Esophagus muscularis mucosa (tissue), 4 donors: ENCODE measurements around the gene COPA. TPM values are rescaled to one million over a fixed set of nuclear protein-coding genes. Genes with fewer than 3 reads are reported as not detected.

Source experiments
- DNase-seq: peaks from one replicate; pipeline ENCODE4 v3.0.0-alpha.2; 2017; ENCODE audit errors: extremely low spot score
- H3K27ac ChIP-seq, 4 donors: fragments of 200-600 bp; sonication (generic); replicated peaks in 1 of 4; 1 replicate in 3 of 4; 2 replicates in 1 of 4; pipeline ENCODE4 v1.5.1; 2016 to 2019; ENCODE audit warnings: mild to moderate bottlenecking in 1 of 4
- H3K27me3 ChIP-seq, 4 donors: fragments of 200-600 bp; sonication (generic); one replicate each; pipeline versions ENCODE4 v1.5.1 to v1.6.0; 2016 to 2019
- H3K36me3 ChIP-seq, 4 donors: fragments of 200-600 bp; sonication (generic); one replicate each; pipeline ENCODE4 v1.5.1; 2016 to 2019
- H3K4me1 ChIP-seq, 4 donors: fragments of 200-600 bp; sonication (generic); one replicate each; pipeline ENCODE4 v1.5.1; 2016 to 2019
- H3K4me3 ChIP-seq, 4 donors: fragments of 200-600 bp; sonication (generic); 1 replicate in 2 of 4; 2 replicates in 2 of 4; pipeline ENCODE4 v1.5.1; 2016 to 2019; ENCODE audit warnings: mild to moderate bottlenecking in 4 of 4, moderate library complexity in 1 of 4
- H3K9me3 ChIP-seq, 4 donors: fragments of 200-600 bp; sonication (generic); 1 replicate in 3 of 4; 2 replicates in 1 of 4; pipeline ENCODE4 v1.5.1; 2016 to 2019
- EP300 ChIP-seq: sonication (generic); formaldehyde crosslinking; IDR thresholded peaks from one replicate; pipeline ENCODE4 v1.6.1; 2017; ENCODE audit warnings: antibody characterized with exemption
- POLR2A ChIP-seq: fragments of 450-650 bp; IDR thresholded peaks from one replicate; pipeline ENCODE4 v1.6.1; 2017; ENCODE audit warnings: antibody characterized with exemption, moderate library complexity, mild to moderate bottlenecking, low read depth
- POLR2AphosphoS5 ChIP-seq, 2 donors: sonication (generic); formaldehyde crosslinking; IDR thresholded peaks; one replicate each; pipeline ENCODE4 v1.6.1; 2017; ENCODE audit warnings: antibody characterized with exemption in 2 of 2
- WGBS: methylation state at CpG from one replicate; pipeline ENCODE4 v1.1.5; 2018; 5-methylcytosine and 5-hydroxymethylcytosine counted together
- intact Hi-C: fragments of 100-400 bp; cut with DNase I; formaldehyde crosslinking; loops from one replicate; pipeline ENCODE4 v1.15.1; 2023
- total RNA-seq, 4 donors: library from RNA; depleted of rRNA; stranded (reverse); fragments of >200 nt; gene quantifications; one replicate each; pipeline versions ENCODE4 v1.1.0 to v1.2.1, GENCODE V29; 2016
- TF ChIP-seq, protein P1 (sequence below), 3 experiments: fragments of 200-600 bp in 2 of 3; fragments of 450-650 bp in 1 of 3; sonication (generic) in 2 of 3; IDR thresholded peaks; one replicate each; pipeline ENCODE4 v1.5.1; 2017 to 2019; ENCODE audit warnings: antibody characterized with exemption in 3 of 3, mild to moderate bottlenecking in 2 of 3, moderate library complexity in 1 of 3

Gene COPA
- total RNA-seq, 4 donors from 2014 or later: 108 to 125 (median 116) TPM

DNA sequence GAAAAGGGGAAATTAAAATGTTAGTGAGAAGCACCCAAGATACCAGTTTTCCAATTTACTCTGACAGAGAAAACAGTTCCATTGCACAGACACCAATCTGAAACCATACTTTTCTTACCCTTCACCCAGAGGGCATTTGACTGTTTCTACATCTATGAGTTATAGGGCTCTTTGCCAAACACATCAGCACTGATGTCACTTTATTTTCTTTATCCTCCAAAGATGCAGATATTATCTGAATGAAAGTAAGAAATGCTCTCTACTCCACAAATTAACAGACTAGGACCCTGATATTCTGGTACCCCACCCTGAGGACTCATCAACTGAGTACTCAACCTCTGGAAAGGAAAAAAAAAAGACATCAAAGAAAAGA, 33.9 kb downstream of the COPA start:
- H3K4me1 ChIP-seq: no peaks in the 10 kb centered on the region
- no peaks in the 10 kb centered on the region for H3K27me3 ChIP-seq
- H3K4me3 ChIP-seq: no peak overlapping the region
- no peaks in the 10 kb centered on the region for H3K9me3 ChIP-seq
- intact Hi-C loops: no loop called here
- DNase-seq: no peak
- H3K36me3 ChIP-seq: peaks cover 90 to 100% (median 99%) of the 10 kb centered on the region in 4 donors
- no peak overlapping the region for H3K27ac ChIP-seq
- TF ChIP-seq POLR2AphosphoS5 (IDR thresholded peaks at IDR 0.05) (no peak), EP300 (no peak)
- TF ChIP-seq, protein P1, sequence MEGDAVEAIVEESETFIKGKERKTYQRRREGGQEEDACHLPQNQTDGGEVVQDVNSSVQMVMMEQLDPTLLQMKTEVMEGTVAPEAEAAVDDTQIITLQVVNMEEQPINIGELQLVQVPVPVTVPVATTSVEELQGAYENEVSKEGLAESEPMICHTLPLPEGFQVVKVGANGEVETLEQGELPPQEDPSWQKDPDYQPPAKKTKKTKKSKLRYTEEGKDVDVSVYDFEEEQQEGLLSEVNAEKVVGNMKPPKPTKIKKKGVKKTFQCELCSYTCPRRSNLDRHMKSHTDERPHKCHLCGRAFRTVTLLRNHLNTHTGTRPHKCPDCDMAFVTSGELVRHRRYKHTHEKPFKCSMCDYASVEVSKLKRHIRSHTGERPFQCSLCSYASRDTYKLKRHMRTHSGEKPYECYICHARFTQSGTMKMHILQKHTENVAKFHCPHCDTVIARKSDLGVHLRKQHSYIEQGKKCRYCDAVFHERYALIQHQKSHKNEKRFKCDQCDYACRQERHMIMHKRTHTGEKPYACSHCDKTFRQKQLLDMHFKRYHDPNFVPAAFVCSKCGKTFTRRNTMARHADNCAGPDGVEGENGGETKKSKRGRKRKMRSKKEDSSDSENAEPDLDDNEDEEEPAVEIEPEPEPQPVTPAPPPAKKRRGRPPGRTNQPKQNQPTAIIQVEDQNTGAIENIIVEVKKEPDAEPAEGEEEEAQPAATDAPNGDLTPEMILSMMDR (IDR thresholded peaks at IDR 0.05): no peak

DNA sequence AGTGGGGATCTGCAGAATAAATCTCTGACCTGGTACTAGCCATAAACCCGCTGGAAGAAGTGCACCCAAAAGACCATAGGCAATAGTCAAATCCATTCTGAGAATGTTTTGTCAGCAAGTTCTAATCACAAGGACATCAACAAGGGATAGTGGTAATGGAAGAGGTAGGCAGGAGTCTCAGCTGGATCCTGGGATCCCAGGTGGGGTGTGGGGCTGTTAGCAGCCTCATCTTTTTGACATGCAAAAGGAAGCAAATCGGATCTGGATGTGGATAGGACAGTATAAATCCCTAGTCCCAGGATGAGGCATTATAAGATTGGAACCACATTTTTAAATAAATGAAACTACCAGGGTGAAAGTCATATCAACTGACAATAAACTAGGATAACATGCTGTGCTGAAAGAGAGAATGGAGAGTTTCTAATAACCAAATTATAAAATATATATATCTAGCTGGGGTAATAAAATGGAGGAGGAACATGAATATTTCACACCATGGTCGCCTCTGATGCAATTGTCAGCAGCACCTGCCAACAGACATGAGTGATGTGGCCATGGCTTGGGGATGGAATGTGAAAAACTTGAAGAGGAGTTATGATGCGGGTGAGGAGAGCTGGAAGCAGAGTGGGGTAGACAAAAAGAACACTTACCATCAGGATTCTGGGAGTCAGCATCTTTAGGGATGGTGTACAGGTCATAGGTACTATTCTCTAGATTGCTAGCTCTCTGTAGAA, 34.4 kb downstream of the COPA start:
- no peak overlapping the region for H3K4me3 ChIP-seq
- H3K27ac ChIP-seq: no peak overlapping the region
- no peak for TF ChIP-seq EP300
- TF ChIP-seq, protein P1 (IDR thresholded peaks at IDR 0.05): no peak
- no peak for TF ChIP-seq POLR2A
- TF ChIP-seq POLR2AphosphoS5 (IDR thresholded peaks at IDR 0.05): no peak
- WGBS: 75% methylated on average over 4 of the region's 4 CpGs
- H3K36me3 ChIP-seq: peaks cover 84 to 100% (median 99%) of the 10 kb centered on the region in 4 donors
- intact Hi-C loops: no loop called here
- H3K9me3 ChIP-seq: no peaks in the 10 kb centered on the region
- no peak for DNase-seq
- no peaks in the 10 kb centered on the region for H3K4me1 ChIP-seq
- no peaks in the 10 kb centered on the region for H3K27me3 ChIP-seq

DNA sequence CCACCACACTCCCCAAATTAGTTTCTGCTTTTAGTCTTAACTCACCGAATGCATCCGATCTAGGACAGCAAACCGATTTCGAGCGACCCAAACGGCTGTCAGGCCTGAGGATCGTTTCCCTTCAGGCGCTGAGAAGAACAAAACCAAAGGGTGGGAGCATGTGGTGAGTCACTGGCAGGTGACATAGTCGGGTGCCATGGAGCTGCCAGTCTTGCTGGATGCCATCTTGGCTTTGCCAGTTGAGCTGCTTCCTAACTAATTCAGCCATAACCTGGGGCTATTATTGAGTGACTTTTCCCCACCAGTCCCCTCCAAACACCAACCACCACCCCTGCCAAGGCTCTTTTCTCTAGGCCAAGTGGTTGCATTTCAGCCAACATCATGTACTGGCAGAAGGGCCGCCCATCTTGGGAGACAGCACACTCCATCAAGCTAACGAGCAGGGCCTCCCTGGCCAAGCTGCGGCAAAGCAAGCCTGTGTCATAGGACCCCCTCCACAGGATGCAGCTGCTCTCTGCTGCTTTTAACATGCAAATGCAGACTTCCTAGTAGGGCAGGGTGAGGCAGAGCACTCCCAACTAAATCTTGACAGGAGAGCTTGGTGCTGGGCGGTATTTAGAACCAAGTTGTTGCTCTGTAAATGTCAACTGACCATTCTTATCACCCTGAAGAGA, 35.8 kb downstream of the COPA start:
- Histone ChIP-seq H3K4me3 (no peak overlapping the region), H3K27ac (no peak overlapping the region), H3K27me3 (no peaks in the 10 kb centered on the region), H3K4me1 (no peaks in the 10 kb centered on the region), H3K36me3 (peaks cover 81 to 100% (median 97%) of the 10 kb centered on the region in 4 donors), H3K9me3 (no peaks in the 10 kb centered on the region)
- WGBS: 93% methylated on average over 10 of the region's 13 CpGs
- TF ChIP-seq, protein P1 (IDR thresholded peaks at IDR 0.05): no peak
- no peak for TF ChIP-seq POLR2A
- TF ChIP-seq EP300: no peak
- TF ChIP-seq POLR2AphosphoS5 (IDR thresholded peaks at IDR 0.05): no peak
- intact Hi-C loops: no loop called here
- no peak for DNase-seq

DNA sequence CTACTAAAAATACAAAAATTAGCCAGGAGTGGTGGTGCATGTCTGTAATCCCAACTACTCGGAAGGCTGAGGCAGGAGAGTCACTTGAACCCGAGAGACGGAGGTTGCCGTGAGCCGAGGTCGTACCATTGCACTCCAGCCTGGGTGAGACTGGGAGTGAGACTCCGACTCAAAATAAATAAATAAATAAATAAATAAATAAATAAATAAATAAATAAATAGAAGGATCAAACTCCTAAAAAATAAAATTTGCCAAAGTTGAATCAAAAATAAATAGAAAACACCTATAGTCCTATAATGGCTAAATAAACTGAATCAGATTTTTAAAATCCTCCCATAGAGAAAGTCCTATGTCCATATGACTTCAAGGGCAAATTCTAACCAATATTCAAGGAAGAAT, 42.9 kb downstream of the COPA start:
- no peaks in the 10 kb centered on the region for H3K4me1 ChIP-seq
- no peak overlapping the region for H3K4me3 ChIP-seq
- intact Hi-C loops: no loop called here
- no peak for DNase-seq
- H3K27ac ChIP-seq: no peak overlapping the region
- no peaks in the 10 kb centered on the region for H3K9me3 ChIP-seq
- no peaks in the 10 kb centered on the region for H3K27me3 ChIP-seq
- 80% methylated on average over 7 of the region's 7 CpGs for WGBS
- TF ChIP-seq POLR2AphosphoS5 (IDR thresholded peaks at IDR 0.05) (no peak), EP300 (no peak), POLR2A (no peak)
- TF ChIP-seq, protein P1 (IDR thresholded peaks at IDR 0.05): no peak
- peaks cover 69 to 99% (median 83%) of the 10 kb centered on the region in 4 donors for H3K36me3 ChIP-seq
